Esophagus muscularis mucosa (tissue), 4 donors: ENCODE results near the gene INSR. TPM values are rescaled to one million over a fixed set of nuclear protein-coding genes. Genes with fewer than 3 reads are reported as not detected.

Source experiments
- DNase-seq: peaks from one replicate; pipeline ENCODE4 v3.0.0-alpha.2; 2017; ENCODE audit errors: extremely low spot score
- H3K27ac ChIP-seq, 4 donors: fragments of 200-600 bp; sonication (generic); replicated peaks in 1 of 4; 1 replicate in 3 of 4; 2 replicates in 1 of 4; pipeline ENCODE4 v1.5.1; 2016 to 2019; ENCODE audit warnings: mild to moderate bottlenecking in 1 of 4
- H3K27me3 ChIP-seq, 4 donors: fragments of 200-600 bp; sonication (generic); one replicate each; pipeline versions ENCODE4 v1.5.1 to v1.6.0; 2016 to 2019
- H3K36me3 ChIP-seq, 4 donors: fragments of 200-600 bp; sonication (generic); one replicate each; pipeline ENCODE4 v1.5.1; 2016 to 2019
- H3K4me1 ChIP-seq, 4 donors: fragments of 200-600 bp; sonication (generic); one replicate each; pipeline ENCODE4 v1.5.1; 2016 to 2019
- H3K4me3 ChIP-seq, 4 donors: fragments of 200-600 bp; sonication (generic); 1 replicate in 2 of 4; 2 replicates in 2 of 4; pipeline ENCODE4 v1.5.1; 2016 to 2019; ENCODE audit warnings: mild to moderate bottlenecking in 4 of 4, moderate library complexity in 1 of 4
- H3K9me3 ChIP-seq, 4 donors: fragments of 200-600 bp; sonication (generic); 1 replicate in 3 of 4; 2 replicates in 1 of 4; pipeline ENCODE4 v1.5.1; 2016 to 2019
- EP300 ChIP-seq: sonication (generic); formaldehyde crosslinking; IDR thresholded peaks from one replicate; pipeline ENCODE4 v1.6.1; 2017; ENCODE audit warnings: antibody characterized with exemption
- POLR2A ChIP-seq: fragments of 450-650 bp; IDR thresholded peaks from one replicate; pipeline ENCODE4 v1.6.1; 2017; ENCODE audit warnings: antibody characterized with exemption, moderate library complexity, mild to moderate bottlenecking, low read depth
- POLR2AphosphoS5 ChIP-seq, 2 donors: sonication (generic); formaldehyde crosslinking; IDR thresholded peaks; one replicate each; pipeline ENCODE4 v1.6.1; 2017; ENCODE audit warnings: antibody characterized with exemption in 2 of 2
- WGBS: methylation state at CpG from one replicate; pipeline ENCODE4 v1.1.5; 2018; 5-methylcytosine and 5-hydroxymethylcytosine counted together
- intact Hi-C: fragments of 100-400 bp; cut with DNase I; formaldehyde crosslinking; loops from one replicate; pipeline ENCODE4 v1.15.1; 2023
- total RNA-seq, 4 donors: library from RNA; depleted of rRNA; stranded (reverse); fragments of >200 nt; gene quantifications; one replicate each; pipeline versions ENCODE4 v1.1.0 to v1.2.1, GENCODE V29; 2016
- TF ChIP-seq, protein P1 (sequence below), 3 experiments: fragments of 200-600 bp in 2 of 3; fragments of 450-650 bp in 1 of 3; sonication (generic) in 2 of 3; IDR thresholded peaks; one replicate each; pipeline ENCODE4 v1.5.1; 2017 to 2019; ENCODE audit warnings: antibody characterized with exemption in 3 of 3, mild to moderate bottlenecking in 2 of 3, moderate library complexity in 1 of 3

Gene INSR
- total RNA-seq, 4 donors from 2014 or later: 72.3 to 143 (median 92.5) TPM

- H3K9me3 ChIP-seq: peaks cover 0 to 20% (median 7%) of the 10 kb centered on the region in 4 donors
- no peak for DNase-seq
- intact Hi-C loops: no loop called here
- no peaks in the 10 kb centered on the region for H3K27me3 ChIP-seq
- TF ChIP-seq POLR2AphosphoS5 (IDR thresholded peaks at IDR 0.05) (no peak), POLR2A (no peak), EP300 (no peak)
- TF ChIP-seq, protein P1, sequence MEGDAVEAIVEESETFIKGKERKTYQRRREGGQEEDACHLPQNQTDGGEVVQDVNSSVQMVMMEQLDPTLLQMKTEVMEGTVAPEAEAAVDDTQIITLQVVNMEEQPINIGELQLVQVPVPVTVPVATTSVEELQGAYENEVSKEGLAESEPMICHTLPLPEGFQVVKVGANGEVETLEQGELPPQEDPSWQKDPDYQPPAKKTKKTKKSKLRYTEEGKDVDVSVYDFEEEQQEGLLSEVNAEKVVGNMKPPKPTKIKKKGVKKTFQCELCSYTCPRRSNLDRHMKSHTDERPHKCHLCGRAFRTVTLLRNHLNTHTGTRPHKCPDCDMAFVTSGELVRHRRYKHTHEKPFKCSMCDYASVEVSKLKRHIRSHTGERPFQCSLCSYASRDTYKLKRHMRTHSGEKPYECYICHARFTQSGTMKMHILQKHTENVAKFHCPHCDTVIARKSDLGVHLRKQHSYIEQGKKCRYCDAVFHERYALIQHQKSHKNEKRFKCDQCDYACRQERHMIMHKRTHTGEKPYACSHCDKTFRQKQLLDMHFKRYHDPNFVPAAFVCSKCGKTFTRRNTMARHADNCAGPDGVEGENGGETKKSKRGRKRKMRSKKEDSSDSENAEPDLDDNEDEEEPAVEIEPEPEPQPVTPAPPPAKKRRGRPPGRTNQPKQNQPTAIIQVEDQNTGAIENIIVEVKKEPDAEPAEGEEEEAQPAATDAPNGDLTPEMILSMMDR (IDR thresholded peaks at IDR 0.05): no peak
- WGBS: 94% methylated on average over 3 of the region's 3 CpGs
- peak overlapping the region in 3 of 4 donors; percentile 91 to 93 (median 91) for H3K27ac ChIP-seq
- H3K4me3 ChIP-seq: peak overlapping the region; percentile 64 to 68 (median 67)
- H3K4me1 ChIP-seq: peaks cover 3 to 15% (median 9%) of the 10 kb centered on the region in 4 donors
- H3K36me3 ChIP-seq: no peaks in the 10 kb centered on the region
Measured at GRCh38 chr19:7098096-7098495, 196.1 kb downstream of the INSR start.

GRCh38 chr19:7088999-7089398, 205.2 kb downstream of the INSR start:
- H3K27me3 ChIP-seq: no peaks in the 10 kb centered on the region
- H3K27ac ChIP-seq: no peak overlapping the region
- intact Hi-C loops: no loop called here
- TF ChIP-seq EP300 (no peak), POLR2A (no peak), POLR2AphosphoS5 (IDR thresholded peaks at IDR 0.05) (no peak)
- TF ChIP-seq, protein P1 (IDR thresholded peaks at IDR 0.05): no peak
- H3K4me3 ChIP-seq: no peak overlapping the region
- WGBS: 96% methylated on average over 6 of the region's 6 CpGs
- peaks cover 10 to 36% (median 24%) of the 10 kb centered on the region in 4 donors for H3K36me3 ChIP-seq
- DNase-seq: no peak
- no peaks in the 10 kb centered on the region for H3K4me1 ChIP-seq
- H3K9me3 ChIP-seq: peaks cover 10 to 89% (median 55%) of the 10 kb centered on the region in 4 donors

DNA sequence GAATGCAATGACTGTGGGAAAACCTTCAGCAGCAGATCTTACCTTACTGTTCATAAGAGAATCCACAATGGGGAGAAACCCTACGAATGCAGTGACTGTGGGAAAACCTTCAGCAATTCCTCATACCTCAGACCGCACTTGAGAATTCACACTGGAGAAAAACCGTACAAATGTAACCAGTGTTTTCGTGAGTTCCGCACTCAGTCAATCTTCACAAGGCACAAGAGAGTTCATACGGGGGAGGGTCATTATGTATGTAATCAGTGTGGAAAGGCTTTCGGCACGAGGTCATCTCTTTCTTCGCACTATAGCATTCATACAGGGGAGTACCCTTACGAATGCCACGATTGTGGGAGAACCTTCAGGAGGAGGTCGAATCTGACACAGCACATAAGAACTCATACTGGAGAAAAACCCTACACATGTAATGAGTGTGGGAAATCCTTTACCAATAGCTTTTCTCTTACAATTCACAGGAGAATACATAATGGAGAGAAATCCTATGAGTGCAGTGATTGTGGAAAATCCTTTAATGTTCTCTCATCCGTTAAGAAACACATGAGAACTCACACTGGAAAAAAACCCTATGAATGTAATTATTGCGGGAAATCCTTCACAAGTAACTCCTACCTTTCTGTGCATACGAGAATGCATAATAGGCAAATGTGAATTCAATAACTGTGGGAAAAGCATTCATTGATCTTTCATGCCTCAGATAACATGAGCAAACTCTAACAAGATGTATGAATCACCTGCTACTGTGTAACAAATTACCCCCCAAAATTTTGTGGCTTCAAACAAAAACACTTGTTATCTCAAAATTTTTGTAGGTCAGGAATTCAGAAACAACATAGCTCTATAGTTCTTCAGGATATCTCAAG, 210.9 kb downstream of the INSR start:
- TF ChIP-seq POLR2A: no peak
- TF ChIP-seq EP300: no peak
- TF ChIP-seq POLR2AphosphoS5 (IDR thresholded peaks at IDR 0.05): no peak
- TF ChIP-seq, protein P1 (IDR thresholded peaks at IDR 0.05): no peak
- intact Hi-C loops: no loop called here
- Histone ChIP-seq H3K9me3 (peaks cover 39 to 100% (median 96%) of the 10 kb centered on the region in 4 donors), H3K4me1 (no peaks in the 10 kb centered on the region), H3K27ac (no peak overlapping the region), H3K4me3 (no peak overlapping the region), H3K27me3 (no peaks in the 10 kb centered on the region), H3K36me3 (peaks cover 64 to 73% (median 68%) of the 10 kb centered on the region in 4 donors)
- no peak for DNase-seq
- WGBS: 95% methylated on average over 15 of the region's 15 CpGs

GRCh38 chr19:7078008-7078407, 216.2 kb downstream of the INSR start:
- peaks cover 37 to 85% (median 71%) of the 10 kb centered on the region in 4 donors for H3K9me3 ChIP-seq
- no peaks in the 10 kb centered on the region for H3K27me3 ChIP-seq
- no peak overlapping the region for H3K27ac ChIP-seq
- H3K4me1 ChIP-seq: no peaks in the 10 kb centered on the region
- 96% methylated on average over 2 of the region's 2 CpGs for WGBS
- no peak overlapping the region for H3K4me3 ChIP-seq
- intact Hi-C loops: no loop called here
- TF ChIP-seq POLR2AphosphoS5 (IDR thresholded peaks at IDR 0.05): no peak
- TF ChIP-seq EP300: no peak
- peaks cover 99 to 100% (median 100%) of the 10 kb centered on the region in 4 donors for H3K36me3 ChIP-seq
- no peak for DNase-seq

DNA sequence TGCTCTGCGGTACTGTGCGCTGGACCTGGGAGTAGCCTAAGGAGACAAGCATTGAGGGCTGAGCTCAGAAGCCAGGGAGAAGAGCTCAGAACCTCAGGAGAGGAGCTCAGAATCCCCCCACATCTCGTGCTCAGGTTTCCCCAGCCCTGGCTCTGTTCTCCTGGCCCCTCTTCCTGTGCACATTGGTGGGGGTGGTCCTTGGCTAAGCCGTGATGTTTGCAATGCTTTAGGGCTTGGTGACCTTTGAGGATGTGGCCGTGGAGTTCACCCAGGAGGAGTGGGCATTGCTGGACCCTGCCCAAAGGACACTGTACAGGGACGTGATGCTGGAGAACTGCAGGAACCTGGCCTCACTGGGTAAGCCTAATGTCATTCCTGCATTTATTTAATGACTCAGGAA, 218.1 kb downstream of the INSR start:
- Histone ChIP-seq H3K36me3 (peaks cover 98 to 100% (median 99%) of the 10 kb centered on the region in 4 donors), H3K4me3 (no peak overlapping the region), H3K27me3 (no peaks in the 10 kb centered on the region), H3K9me3 (peaks cover 26 to 66% (median 52%) of the 10 kb centered on the region in 4 donors), H3K4me1 (peaks cover 0 to 3% (median under 1%) of the 10 kb centered on the region in 4 donors), H3K27ac (no peak overlapping the region)
- TF ChIP-seq EP300 (no peak), POLR2AphosphoS5 (IDR thresholded peaks at IDR 0.05) (no peak), POLR2A (no peak)
- TF ChIP-seq, protein P1 (IDR thresholded peaks at IDR 0.05): no peak
- WGBS: 93% methylated on average over 6 of the region's 6 CpGs
- DNase-seq: no peak
- intact Hi-C loops: no loop called here
